Stimulated activated naive CD8-positive, alpha-beta T cell treated with anti-CD3 and anti-CD28 coated beads, Interleukin-15, Interleukin-2, amounts not matched to agents 100 ng/mL and 50 ng/mL, for 24 hours (primary cell): ENCODE results near the gene PLAU.
"Not testable (repeated sequence)": the region's sequence is repeated elsewhere in the genome, so short reads cannot be mapped to it uniquely, and the experiment has no call there.

Source experiments
- H3K27ac Mint-ChIP-seq: one replicate; pipeline ENCODE4 v1.8.0; 2021; ENCODE audit warnings: mild to moderate bottlenecking, mixed read lengths
- H3K27me3 Mint-ChIP-seq: one replicate; pipeline ENCODE4 v1.8.0; 2021; ENCODE audit warnings: mixed read lengths
- H3K36me3 Mint-ChIP-seq: one replicate; pipeline ENCODE4 v1.8.0; 2021; ENCODE audit warnings: low read depth, mixed read lengths
- H3K4me1 Mint-ChIP-seq: one replicate; pipeline ENCODE4 v1.8.0; 2021; ENCODE audit warnings: low read depth, mixed read lengths
- H3K4me3 Mint-ChIP-seq: one replicate; pipeline ENCODE4 v1.8.0; 2021; ENCODE audit warnings: mild to moderate bottlenecking, mixed read lengths
- H3K9me3 Mint-ChIP-seq: one replicate; pipeline ENCODE4 v1.8.0; 2021; ENCODE audit warnings: mixed read lengths

PLAU gene

DNA sequence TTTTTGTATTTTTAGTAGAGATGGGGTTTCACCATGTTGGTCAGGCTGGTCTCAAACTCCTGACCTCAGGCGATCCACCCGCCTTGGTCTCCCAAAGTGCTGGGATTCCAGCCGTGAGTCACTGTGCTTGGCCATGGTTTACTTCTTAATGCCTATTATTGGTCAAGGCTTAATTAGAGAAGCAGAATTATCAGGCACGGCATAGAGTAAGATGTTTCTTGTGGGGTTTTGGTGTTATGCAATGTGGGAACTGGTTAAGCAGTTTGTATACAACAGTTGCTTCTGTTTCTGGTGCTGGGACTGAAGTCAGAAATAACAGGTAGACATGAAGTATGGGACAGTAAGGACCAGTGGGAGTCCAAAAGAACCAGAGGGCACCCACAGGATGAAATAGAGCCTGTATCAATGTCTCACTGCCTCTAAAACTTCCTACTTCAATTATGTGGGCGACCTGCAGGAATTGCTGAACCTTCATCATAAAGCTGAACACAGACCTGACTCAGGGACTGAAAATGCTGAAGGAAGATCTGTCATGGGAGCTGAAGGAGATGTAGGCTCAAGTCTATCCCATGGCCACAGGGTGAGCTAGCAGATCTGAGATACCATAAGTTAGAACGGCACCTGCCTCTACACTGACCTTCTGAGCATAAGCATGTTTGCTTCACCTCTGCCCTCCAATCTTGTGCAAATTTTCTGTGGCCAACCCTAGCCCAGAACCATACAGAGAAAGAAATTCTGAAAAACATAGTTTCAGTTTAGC is 48.7 kb downstream of the PLAU start:
- peak overlapping the region; percentile 7 for H3K27ac Mint-ChIP-seq
- H3K4me1 Mint-ChIP-seq: peaks cover 48% of the 10 kb centered on the region

DNA sequence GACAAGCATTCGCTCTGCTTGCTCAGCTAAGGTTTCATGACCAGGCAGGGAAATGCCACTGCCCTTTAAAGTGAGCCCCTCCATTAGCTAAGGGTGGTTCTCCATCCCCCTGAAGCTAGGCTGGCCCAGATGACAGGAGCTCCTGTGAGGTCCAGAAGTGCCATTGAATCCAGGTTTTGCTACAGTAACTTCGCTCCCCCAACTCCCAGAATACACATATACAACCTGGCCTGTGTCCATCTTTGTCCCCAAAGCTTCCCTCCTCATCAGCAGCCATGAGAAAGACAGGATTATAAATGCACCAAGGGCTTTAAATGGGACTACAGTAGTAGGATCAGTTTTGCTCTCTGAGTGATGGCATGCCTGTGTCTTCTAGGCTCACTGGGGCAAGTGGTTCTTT is 51.5 kb downstream of the PLAU start:
- no peak overlapping the region for H3K4me3 Mint-ChIP-seq
- H3K9me3 Mint-ChIP-seq: no peaks in the 10 kb centered on the region
- peaks cover 26% of the 10 kb centered on the region for H3K4me1 Mint-ChIP-seq
- H3K36me3 Mint-ChIP-seq: no peaks in the 10 kb centered on the region
- no peak overlapping the region for H3K27ac Mint-ChIP-seq
- no peaks in the 10 kb centered on the region for H3K27me3 Mint-ChIP-seq

More for the DNA sequence above, 48.7 kb downstream of the PLAU start:
- H3K36me3 Mint-ChIP-seq: no peaks in the 10 kb centered on the region
- no peaks in the 10 kb centered on the region for H3K27me3 Mint-ChIP-seq
- H3K4me3 Mint-ChIP-seq: no peak overlapping the region
- no peaks in the 10 kb centered on the region for H3K9me3 Mint-ChIP-seq

DNA sequence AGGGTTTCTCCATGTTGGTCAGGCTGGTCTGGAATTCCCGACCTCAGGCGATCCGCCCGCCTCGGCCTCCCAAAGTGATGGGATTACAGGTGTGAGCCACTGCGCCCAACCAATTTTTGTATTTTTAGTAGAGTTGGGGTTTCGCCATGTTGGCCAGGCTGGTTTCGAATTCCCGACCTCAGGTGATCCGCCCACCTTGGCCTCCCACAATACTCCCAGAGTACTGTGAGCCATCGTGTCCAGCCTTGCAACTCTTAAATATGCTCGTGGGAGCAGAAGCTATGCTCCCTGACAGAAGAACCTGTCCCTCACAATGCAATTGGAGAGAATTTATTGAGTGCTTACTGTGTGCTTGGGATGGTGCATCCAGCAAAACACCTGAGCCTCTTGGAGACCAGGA is 52.6 kb downstream of the PLAU start:
- not testable (repeated sequence) for H3K9me3 Mint-ChIP-seq, H3K36me3 Mint-ChIP-seq, H3K4me3 Mint-ChIP-seq, H3K27ac Mint-ChIP-seq, H3K27me3 Mint-ChIP-seq
- peaks cover 24% of the 10 kb centered on the region for H3K4me1 Mint-ChIP-seq

DNA sequence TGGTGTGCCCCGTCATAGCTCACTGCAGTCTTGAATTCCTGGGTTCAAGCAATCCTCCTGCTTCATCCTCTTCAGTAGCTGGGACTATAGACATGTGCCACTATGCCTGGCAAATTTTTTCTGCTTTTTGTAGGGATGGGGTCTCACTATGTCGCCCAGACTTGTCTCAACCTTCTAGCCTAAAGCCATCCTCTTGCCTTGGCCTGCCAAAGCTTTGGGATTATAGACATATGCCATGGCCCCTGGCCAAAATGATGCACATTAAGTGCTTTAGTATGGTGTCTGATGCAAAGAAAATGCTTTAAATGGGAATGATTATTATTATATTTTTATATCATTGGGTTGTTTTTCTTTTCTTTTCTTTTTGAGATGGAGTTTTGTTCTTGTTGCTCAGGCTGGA is 53.8 kb downstream of the PLAU start:
- Mint-ChIP-seq H3K9me3 (no peaks in the 10 kb centered on the region), H3K27me3 (no peaks in the 10 kb centered on the region), H3K27ac (no peak overlapping the region), H3K4me1 (peaks cover 21% of the 10 kb centered on the region), H3K36me3 (no peaks in the 10 kb centered on the region), H3K4me3 (no peak overlapping the region)

DNA sequence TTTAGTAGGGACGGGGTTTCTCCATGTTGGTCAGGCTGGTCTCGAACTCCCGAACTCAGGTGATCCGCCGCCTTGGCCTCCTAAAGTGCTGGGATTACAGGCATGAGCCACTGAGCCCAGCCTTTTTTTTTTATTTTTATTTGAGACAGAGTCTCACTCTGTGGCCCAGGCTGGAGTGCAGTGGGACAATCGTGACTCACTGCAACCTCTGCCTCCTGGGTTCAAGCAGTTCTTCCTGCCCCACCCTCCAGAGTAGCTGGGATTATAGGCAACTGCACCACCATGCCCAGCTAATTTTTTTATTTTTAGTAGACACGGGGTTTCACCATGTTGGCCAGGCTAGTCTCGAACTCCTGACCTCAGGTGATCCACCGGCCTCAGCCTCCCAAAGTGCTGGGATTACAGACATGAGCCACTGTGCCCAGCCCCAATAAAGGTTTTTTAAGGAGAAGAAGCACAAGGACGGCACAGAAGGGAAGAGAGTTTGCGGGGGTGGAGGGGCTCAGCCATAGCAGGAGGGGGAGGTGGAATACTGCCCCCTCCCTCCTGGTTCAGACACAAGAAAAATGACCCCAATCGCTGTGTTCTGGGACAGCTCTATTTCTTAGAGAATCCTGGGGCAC is 54.4 kb downstream of the PLAU start:
- not testable (repeated sequence) for H3K27ac Mint-ChIP-seq, H3K36me3 Mint-ChIP-seq, H3K9me3 Mint-ChIP-seq, H3K27me3 Mint-ChIP-seq, H3K4me3 Mint-ChIP-seq
- H3K4me1 Mint-ChIP-seq: peaks cover 21% of the 10 kb centered on the region

DNA sequence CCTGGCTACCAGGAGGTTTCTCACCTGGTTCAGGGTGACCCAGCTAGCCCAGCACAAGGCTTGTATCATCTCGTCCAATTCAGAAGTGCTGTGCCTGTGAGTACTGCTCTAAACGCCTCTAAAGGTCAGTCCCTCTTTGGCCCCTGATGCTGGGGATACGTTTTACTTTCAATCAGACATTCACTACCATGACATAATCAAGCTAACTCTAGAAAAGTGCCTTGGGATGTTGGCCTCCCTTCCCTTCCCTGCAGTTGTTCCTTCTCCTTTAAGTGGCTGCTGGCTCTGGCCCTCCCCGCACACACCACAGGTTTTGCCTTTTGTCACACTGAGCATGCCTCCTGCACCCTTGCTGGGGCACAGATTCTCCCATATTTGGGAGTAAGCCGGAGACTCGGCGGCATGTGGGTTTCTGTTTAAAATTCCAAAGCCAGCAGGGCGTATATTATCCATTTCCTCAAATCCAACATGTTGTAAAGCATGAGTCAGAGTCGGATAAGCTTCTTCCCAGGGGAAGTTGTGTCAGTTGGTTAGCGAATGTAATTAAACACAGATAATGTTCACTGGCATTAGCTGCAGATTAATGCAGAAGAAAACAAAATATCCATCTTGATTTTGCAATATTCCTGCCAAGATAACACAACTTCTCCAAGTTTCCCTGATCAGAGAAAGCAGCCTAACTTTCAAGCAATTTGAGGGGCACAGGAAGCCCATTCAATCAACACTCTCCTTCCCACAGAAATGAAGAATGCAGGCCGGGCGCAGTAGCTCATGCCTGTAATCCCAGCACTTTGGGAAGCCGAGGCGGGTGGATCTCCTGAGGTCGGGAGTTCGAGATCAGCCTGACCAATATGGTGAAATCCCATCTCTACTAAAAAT is 55.2 kb downstream of the PLAU start:
- no peaks in the 10 kb centered on the region for H3K27me3 Mint-ChIP-seq
- no peak overlapping the region for H3K4me3 Mint-ChIP-seq
- H3K36me3 Mint-ChIP-seq: no peaks in the 10 kb centered on the region
- H3K27ac Mint-ChIP-seq: no peak overlapping the region
- peaks cover 19% of the 10 kb centered on the region for H3K4me1 Mint-ChIP-seq
- no peaks in the 10 kb centered on the region for H3K9me3 Mint-ChIP-seq

DNA sequence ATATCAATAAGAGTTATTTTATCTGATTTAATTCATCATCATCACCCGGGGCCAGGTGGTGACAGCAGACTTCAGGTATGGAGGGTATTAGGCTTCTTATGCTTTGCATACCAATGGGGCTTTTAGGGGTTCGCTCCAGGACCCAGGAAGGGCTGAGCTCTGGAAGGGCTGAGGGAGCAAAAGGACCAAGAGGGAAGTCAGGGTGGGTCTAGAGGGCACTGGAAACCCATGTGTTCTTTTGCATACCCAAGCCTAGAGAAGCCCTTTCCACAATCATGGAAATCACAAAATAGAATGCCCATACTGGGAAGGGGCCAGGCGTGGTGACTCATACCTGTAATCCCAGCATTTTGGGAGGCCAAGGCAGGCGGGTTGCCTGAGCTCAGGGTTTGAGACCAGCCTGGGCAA is 56.1 kb downstream of the PLAU start:
- Mint-ChIP-seq H3K4me1 (peaks cover 17% of the 10 kb centered on the region), H3K36me3 (no peaks in the 10 kb centered on the region), H3K9me3 (no peaks in the 10 kb centered on the region), H3K27ac (no peak overlapping the region), H3K4me3 (no peak overlapping the region), H3K27me3 (no peaks in the 10 kb centered on the region)
